GM13976 (cell line): ENCODE results near the gene ECSIT.

Experiments used
- DNase-seq: peaks from one replicate; pipeline ENCODE4 v3.0.0; 2012; ENCODE audit warnings: low spot score
- CTCF ChIP-seq: IDR thresholded peaks from 2 replicates; pipeline ENCODE4 v1.5.1; 2012; ENCODE audit warnings: borderline replicate concordance, mild to moderate bottlenecking; ENCODE audit not compliant: insufficient read depth; ENCODE audit errors: extremely low read depth, missing control alignments, control extremely low read depth
- in situ Hi-C: fragments of 300-500 bp; cut with MboI; formaldehyde crosslinking; loops from one replicate; pipeline ENCODE4 v1.12.0; 2022; ENCODE audit warnings: low sequenced_read_pairs, mixed read lengths, inconsistent platforms; ENCODE audit not compliant: unreplicated experiment

The ECSIT gene

GRCh38 chr19:11489378-11489777 lies 39.6 kb downstream of the ECSIT start:
- no peak for TF ChIP-seq CTCF
- in situ Hi-C loops, result no loop called here
- no peak for DNase-seq

- TF ChIP-seq CTCF, result no peak
- no peak for DNase-seq
- in situ Hi-C loops, result no loop called here
Measured at GRCh38 chr19:11486661-11487503, 42.1 kb downstream of the ECSIT start.

GRCh38 chr19:11485245-11485837 lies 43.6 kb downstream of the ECSIT start:
- no peak for TF ChIP-seq CTCF
- in situ Hi-C loops, result no loop called here
- no peak for DNase-seq

GRCh38 chr19:11483366-11484111 lies 45.4 kb downstream of the ECSIT start:
- no peak for TF ChIP-seq CTCF
- in situ Hi-C loops, result no loop called here
- DNase-seq, result no peak

GRCh38 chr19:11482384-11483050 lies 46.4 kb downstream of the ECSIT start:
- DNase-seq, result peak; percentile 95
- in situ Hi-C loops, result no loop called here
- TF ChIP-seq CTCF, result peak; percentile 100
